Astrocyte (in vitro differentiated cells and primary cell): ENCODE data around the gene NMBR. TPM values are rescaled to one million over a fixed set of nuclear protein-coding genes. Genes with fewer than 3 reads are reported as not detected.
"Not testable (repeated sequence)": the region's sequence is repeated elsewhere in the genome, so short reads cannot be mapped to it uniquely, and the experiment has no call there.

Experiments
- DNase-seq: peaks from one replicate; pipeline ENCODE4 v3.0.0-alpha.2; 2010; ENCODE audit warnings: low read depth
- FAIRE-seq: peaks from 2 replicates; lab custom pipeline; 2011; peaks lifted over from hg19 to GRCh38; lab: Jason Lieb, UNC
- H2AFZ ChIP-seq: 2 replicates; pipeline ENCODE4 v1.6.0; 2012; ENCODE audit warnings: low read depth, low read length, inconsistent platforms
- H3K27ac ChIP-seq: 2 replicates; pipeline ENCODE4 v1.5.1; 2011; ENCODE audit warnings: low read depth, low read length, inconsistent platforms
- H3K27me3 ChIP-seq: 2 replicates; pipeline ENCODE4 v1.6.0; 2011; ENCODE audit warnings: low read length, inconsistent platforms; ENCODE audit not compliant: insufficient read depth
- H3K36me3 ChIP-seq: 2 replicates; pipeline ENCODE4 v1.5.1; 2011; ENCODE audit warnings: low read length, inconsistent platforms; ENCODE audit not compliant: insufficient read depth
- H3K4me1 ChIP-seq: 2 replicates; pipeline ENCODE4 v1.5.1; 2011; ENCODE audit warnings: low read length, inconsistent platforms; ENCODE audit not compliant: insufficient read depth
- H3K4me2 ChIP-seq: 2 replicates; pipeline ENCODE4 v1.6.0; 2012; ENCODE audit warnings: low read length, inconsistent platforms
- H3K4me3 ChIP-seq: 2 replicates; pipeline ENCODE4 v1.5.1; 2011; ENCODE audit warnings: low read depth, mild to moderate bottlenecking, low read length, inconsistent platforms; ENCODE audit not compliant: insufficient read depth
- H3K79me2 ChIP-seq: 2 replicates; pipeline ENCODE4 v1.6.0; 2012; ENCODE audit warnings: mild to moderate bottlenecking, low read length, inconsistent platforms; ENCODE audit not compliant: insufficient read depth
- H3K9ac ChIP-seq: 2 replicates; pipeline ENCODE4 v1.6.0; 2012; ENCODE audit warnings: mild to moderate bottlenecking, low read length, inconsistent platforms
- H3K9me3 ChIP-seq: 2 replicates; pipeline ENCODE4 v1.5.1; 2012; ENCODE audit warnings: low read depth, mild to moderate bottlenecking, low read length, inconsistent platforms; ENCODE audit not compliant: insufficient read depth
- H4K20me1 ChIP-seq: 2 replicates; pipeline ENCODE4 v1.6.0; 2012; ENCODE audit warnings: low read length, inconsistent platforms; ENCODE audit not compliant: insufficient read depth
- H3K27ac Mint-ChIP-seq: one replicate; pipeline ENCODE4 v1.8.0; 2021; ENCODE audit warnings: mild to moderate bottlenecking, mixed read lengths; ENCODE audit not compliant: unreplicated experiment
- H3K27me3 Mint-ChIP-seq: one replicate; pipeline ENCODE4 v1.8.0; 2021; ENCODE audit warnings: low read depth, mixed read lengths; ENCODE audit not compliant: unreplicated experiment
- H3K36me3 Mint-ChIP-seq: one replicate; pipeline ENCODE4 v1.8.0; 2021; ENCODE audit warnings: low read depth, mixed read lengths; ENCODE audit not compliant: unreplicated experiment
- H3K4me1 Mint-ChIP-seq: one replicate; pipeline ENCODE4 v1.8.0; 2021; ENCODE audit warnings: low read depth, mixed read lengths; ENCODE audit not compliant: unreplicated experiment
- H3K4me3 Mint-ChIP-seq: one replicate; pipeline ENCODE4 v1.8.0; 2021; ENCODE audit warnings: mild to moderate bottlenecking, moderate library complexity, mixed read lengths; ENCODE audit not compliant: unreplicated experiment
- H3K9me3 Mint-ChIP-seq: one replicate; pipeline ENCODE4 v1.8.0; 2021; ENCODE audit warnings: mild to moderate bottlenecking, mixed read lengths; ENCODE audit not compliant: unreplicated experiment
- CTCF ChIP-seq: IDR thresholded peaks from 2 replicates; pipeline ENCODE4 v1.5.1; 2011; ENCODE audit warnings: low read depth, mild to moderate bottlenecking, inconsistent platforms, low read length, moderate library complexity; ENCODE audit not compliant: insufficient read depth
- EZH2 ChIP-seq: IDR thresholded peaks from 2 replicates; pipeline ENCODE4 v1.6.1; 2012; ENCODE audit warnings: mild to moderate bottlenecking, low read length, inconsistent platforms; ENCODE audit not compliant: insufficient read depth
- total RNA-seq: library from RNA; stranded (reverse); gene quantifications from 2 replicates; pipeline ENCODE4 v1.2.1, GENCODE V29; 2021

Gene NMBR
- total RNA-seq, 1 donor from 2014 or later, result not detected

DNA sequence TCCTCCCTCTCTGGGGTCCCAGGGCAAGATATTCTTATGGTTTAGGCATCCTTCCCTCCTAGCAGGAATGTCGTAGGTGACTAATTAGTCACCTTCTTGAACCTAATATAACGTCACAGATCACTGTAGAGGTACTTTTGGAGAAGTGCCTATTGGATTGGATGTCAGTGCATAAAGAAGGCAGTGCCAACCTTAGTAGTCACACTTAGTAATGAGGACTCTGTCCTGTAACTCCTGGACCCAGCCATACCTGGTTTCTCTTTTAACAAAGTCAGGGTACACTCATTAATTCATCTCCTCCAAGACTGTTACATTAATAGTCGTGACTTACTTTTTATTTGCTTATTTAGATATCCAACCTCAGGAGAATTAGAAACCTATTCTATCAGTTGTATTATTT is 20.1 kb upstream of the NMBR start:
- Histone ChIP-seq H3K36me3 (peaks cover 12% of the 10 kb centered on the region), H4K20me1 (peaks cover 19% of the 10 kb centered on the region), H3K27ac (no peak overlapping the region), H3K4me1 (no peaks in the 10 kb centered on the region), H3K4me3 (no peak overlapping the region), H2AFZ (no peak overlapping the region), H3K27me3 (no peaks in the 10 kb centered on the region), H3K9ac (no peak overlapping the region), H3K79me2 (peaks cover 43% of the 10 kb centered on the region), H3K4me2 (no peak overlapping the region), H3K9me3 (no peaks in the 10 kb centered on the region)
- Mint-ChIP-seq H3K4me1 (peaks cover 6% of the 10 kb centered on the region), H3K36me3 (peaks cover 4% of the 10 kb centered on the region), H3K27me3 (no peaks in the 10 kb centered on the region), H3K27ac (no peak overlapping the region), H3K4me3 (no peak overlapping the region), H3K9me3 (no peaks in the 10 kb centered on the region)
- FAIRE-seq (no peak), DNase-seq (no peak)
- no peak for TF ChIP-seq CTCF
- no peak for TF ChIP-seq EZH2

DNA sequence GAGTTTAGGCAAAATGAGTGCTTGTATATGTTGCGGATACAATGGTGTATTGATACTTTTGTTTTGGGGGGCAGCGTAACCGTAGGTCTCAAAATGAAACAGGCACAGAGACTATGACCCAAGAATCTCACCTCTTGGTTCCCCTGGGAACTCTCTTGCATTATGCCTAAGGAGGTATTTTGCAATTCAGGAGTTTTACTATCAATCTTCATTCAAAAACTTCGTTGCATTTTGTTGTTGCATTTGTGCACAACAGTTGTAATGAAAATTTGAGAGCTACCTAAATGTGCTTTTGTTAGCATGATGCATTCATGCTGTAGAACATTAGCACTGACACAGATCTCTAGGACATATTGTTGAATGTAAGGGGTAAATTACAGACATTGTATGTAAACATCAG is 18.3 kb upstream of the NMBR start:
- Mint-ChIP-seq H3K4me1 (peaks cover 9% of the 10 kb centered on the region), H3K27ac (no peak overlapping the region), H3K27me3 (no peaks in the 10 kb centered on the region), H3K4me3 (no peak overlapping the region), H3K36me3 (peaks cover 4% of the 10 kb centered on the region), H3K9me3 (no peaks in the 10 kb centered on the region)
- FAIRE-seq (peak; percentile 62), DNase-seq (no peak)
- Histone ChIP-seq H3K4me3 (no peak overlapping the region), H3K9ac (no peak overlapping the region), H3K9me3 (no peaks in the 10 kb centered on the region), H4K20me1 (peaks cover 26% of the 10 kb centered on the region), H3K79me2 (peaks cover 62% of the 10 kb centered on the region), H2AFZ (no peak overlapping the region), H3K36me3 (peaks cover 8% of the 10 kb centered on the region), H3K4me1 (no peaks in the 10 kb centered on the region), H3K4me2 (no peak overlapping the region), H3K27me3 (no peaks in the 10 kb centered on the region), H3K27ac (no peak overlapping the region)
- TF ChIP-seq EZH2, result no peak
- no peak for TF ChIP-seq CTCF

GRCh38 chr6:142162780-142163179 is 15.9 kb upstream of the NMBR start:
- Mint-ChIP-seq H3K9me3 (no peaks in the 10 kb centered on the region), H3K4me3 (no peak overlapping the region), H3K27ac (no peak overlapping the region), H3K36me3 (peaks cover 9% of the 10 kb centered on the region), H3K27me3 (no peaks in the 10 kb centered on the region), H3K4me1 (peaks cover 9% of the 10 kb centered on the region)
- H3K9me3 ChIP-seq, result no peaks in the 10 kb centered on the region
- no peak overlapping the region for H3K27ac ChIP-seq
- no peak overlapping the region for H3K9ac ChIP-seq
- no peaks in the 10 kb centered on the region for H3K4me1 ChIP-seq
- H2AFZ ChIP-seq, result no peak overlapping the region
- no peaks in the 10 kb centered on the region for H3K27me3 ChIP-seq
- DNase-seq, result no peak
- TF ChIP-seq CTCF, result no peak
- no peak for TF ChIP-seq EZH2
- H3K36me3 ChIP-seq, result peaks cover 2% of the 10 kb centered on the region
- peaks cover 84% of the 10 kb centered on the region for H3K79me2 ChIP-seq
- H4K20me1 ChIP-seq, result peaks cover 30% of the 10 kb centered on the region
- no peak overlapping the region for H3K4me2 ChIP-seq
- FAIRE-seq, result no peak
- H3K4me3 ChIP-seq, result no peak overlapping the region

DNA sequence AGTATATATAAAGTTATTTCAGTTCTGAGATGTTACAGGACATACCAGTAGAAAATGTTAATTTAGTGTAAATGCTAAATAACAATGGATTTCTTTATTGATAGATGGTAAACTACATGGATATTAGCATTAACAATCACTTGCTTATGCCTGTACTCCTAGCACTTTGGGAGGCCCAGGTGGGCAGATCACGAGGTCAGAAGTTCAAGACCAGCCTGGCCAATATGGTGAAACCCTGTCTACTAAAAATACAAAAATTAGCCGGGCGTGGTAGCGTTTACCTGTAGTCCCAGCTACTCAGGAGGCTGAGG is 9.8 kb upstream of the NMBR start:
- H3K27me3 Mint-ChIP-seq, H3K4me1 ChIP-seq, H3K27me3 ChIP-seq, H3K4me3 ChIP-seq, H3K27ac ChIP-seq, H3K4me2 ChIP-seq, DNase-seq, H3K36me3 ChIP-seq, H3K27ac Mint-ChIP-seq, H3K9me3 Mint-ChIP-seq, H3K36me3 Mint-ChIP-seq, H2AFZ ChIP-seq, FAIRE-seq, H3K4me3 Mint-ChIP-seq, H3K9me3 ChIP-seq, H3K9ac ChIP-seq: not testable (repeated sequence)
- peaks cover 12% of the 10 kb centered on the region for H3K4me1 Mint-ChIP-seq
- peaks cover 25% of the 10 kb centered on the region for H4K20me1 ChIP-seq
- H3K79me2 ChIP-seq, result peaks cover 94% of the 10 kb centered on the region
